ENCODE data around the gene OST4.

Gene OST4

DNA sequence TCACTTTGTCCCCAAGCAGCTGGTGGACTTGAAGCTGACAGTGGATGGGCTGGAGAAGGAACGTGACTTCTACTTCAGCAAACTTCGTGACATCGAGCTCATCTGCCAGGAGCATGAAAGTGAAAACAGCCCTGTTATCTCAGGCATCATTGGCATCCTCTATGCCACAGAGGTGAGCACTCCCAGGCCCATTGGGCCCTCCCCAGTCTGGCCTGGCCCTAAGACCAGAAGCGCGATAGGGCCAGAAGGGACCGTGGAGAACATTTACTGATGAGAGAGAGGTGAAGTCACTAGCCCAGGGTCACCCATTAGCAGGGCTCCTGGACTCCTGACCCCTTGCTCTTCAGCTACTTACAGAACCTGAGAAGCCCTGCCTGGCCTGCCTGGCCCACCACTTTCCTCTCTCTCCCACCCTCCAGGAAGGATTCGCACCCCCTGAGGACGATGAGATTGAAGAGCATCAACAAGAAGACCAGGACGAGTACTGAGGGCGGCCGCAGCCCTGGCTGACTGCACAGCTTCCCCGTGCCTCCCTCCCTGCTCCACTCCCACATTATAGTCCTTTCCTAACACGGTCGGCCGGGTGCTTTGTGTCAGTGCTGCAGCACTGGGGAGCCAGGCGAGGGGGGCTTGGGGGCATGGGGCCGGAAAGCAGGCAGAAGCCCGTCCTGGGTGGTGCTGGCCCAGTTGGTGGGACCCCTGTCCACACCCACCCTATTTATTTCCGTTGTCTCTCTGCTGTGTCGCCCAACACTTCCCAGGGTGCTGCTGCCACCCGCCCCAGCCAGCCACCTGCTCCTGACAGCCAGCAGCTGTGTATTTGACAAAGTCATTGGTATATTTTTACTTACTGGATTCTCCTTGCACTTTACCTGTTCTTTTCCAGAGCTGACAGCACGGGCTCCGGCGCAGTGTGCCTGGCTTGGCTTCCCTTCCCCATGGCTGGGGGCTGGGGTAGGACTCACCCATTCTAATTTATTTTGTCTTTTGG lies 45.3 kb downstream of the OST4 start:
- Histone ChIP-seq H3K79me2 (peaks cover 16% of the 10 kb centered on the region), H3K9ac (no peak overlapping the region), H3K9me3 (ENCODE audit: control insufficient read depth, low read length) (no peaks in the 10 kb centered on the region), H3K36me3 (ENCODE audit: control insufficient read depth, insufficient read depth, low read length) (no peaks in the 10 kb centered on the region), H3K27me3 (ENCODE audit: control insufficient read depth, insufficient read depth, low read length) (no peaks in the 10 kb centered on the region), H3K27ac (no peak overlapping the region), H2AFZ (no peak overlapping the region), H3K4me2 (ENCODE audit: low read length) (no peak overlapping the region), H3K4me1 (no peaks in the 10 kb centered on the region), H3K4me3 (ENCODE audit: low read depth, low read length) (no peak overlapping the region)
- no peak for TF ChIP-seq CTCF (IDR thresholded peaks at IDR 0.05)

GRCh38 chr2:27025281-27025800 lies 46.1 kb downstream of the OST4 start:
- Histone ChIP-seq H3K27me3 (ENCODE audit: control insufficient read depth, insufficient read depth, low read length) (no peaks in the 10 kb centered on the region), H3K4me2 (ENCODE audit: low read length) (no peak overlapping the region), H3K4me1 (no peaks in the 10 kb centered on the region), H3K9ac (no peak overlapping the region), H3K36me3 (ENCODE audit: control insufficient read depth, insufficient read depth, low read length) (no peaks in the 10 kb centered on the region), H2AFZ (no peak overlapping the region), H3K27ac (no peak overlapping the region), H3K4me3 (ENCODE audit: low read depth, low read length) (no peak overlapping the region), H3K79me2 (peaks cover 19% of the 10 kb centered on the region), H3K9me3 (ENCODE audit: control insufficient read depth, low read length) (no peaks in the 10 kb centered on the region)
- no peak for TF ChIP-seq CTCF (IDR thresholded peaks at IDR 0.05)

- Histone ChIP-seq H3K27ac (no peak overlapping the region), H3K27me3 (ENCODE audit: control insufficient read depth, insufficient read depth, low read length) (no peaks in the 10 kb centered on the region), H3K4me3 (ENCODE audit: low read depth, low read length) (no peak overlapping the region), H3K4me2 (ENCODE audit: low read length) (no peak overlapping the region), H3K36me3 (ENCODE audit: control insufficient read depth, insufficient read depth, low read length) (no peaks in the 10 kb centered on the region), H3K79me2 (peaks cover 22% of the 10 kb centered on the region), H3K9me3 (ENCODE audit: control insufficient read depth, low read length) (no peaks in the 10 kb centered on the region), H3K9ac (no peak overlapping the region), H2AFZ (no peak overlapping the region), H3K4me1 (no peaks in the 10 kb centered on the region)
- no peak for TF ChIP-seq CTCF (IDR thresholded peaks at IDR 0.05)
Measured at GRCh38 chr2:27024812-27025211, 46.6 kb downstream of the OST4 start.

DNA sequence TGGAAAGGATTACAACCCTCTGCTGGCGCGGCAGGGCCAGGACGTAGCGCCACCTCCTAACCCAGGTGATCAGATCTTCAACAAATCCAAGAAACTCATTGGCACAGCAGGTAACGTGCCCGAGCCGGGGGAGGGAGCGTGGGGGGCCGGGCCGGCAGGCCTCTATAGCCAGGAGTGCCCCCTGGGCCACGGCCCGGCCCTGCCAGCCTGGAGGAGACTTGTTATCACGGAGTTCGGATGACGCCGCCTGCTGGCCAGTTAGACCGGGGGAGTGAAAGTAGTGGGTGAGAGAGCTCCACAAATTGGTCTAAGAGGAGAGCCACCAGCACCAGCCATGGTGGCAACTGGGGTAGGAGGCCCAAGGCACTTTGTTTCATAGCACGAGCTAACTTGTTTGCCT lies 47.3 kb downstream of the OST4 start:
- peaks cover 28% of the 10 kb centered on the region for H3K79me2 ChIP-seq
- H3K4me3 ChIP-seq (ENCODE audit: low read depth, low read length): no peak overlapping the region
- H3K27ac ChIP-seq: no peak overlapping the region
- no peak overlapping the region for H2AFZ ChIP-seq
- H3K4me1 ChIP-seq: no peaks in the 10 kb centered on the region
- no peaks in the 10 kb centered on the region for H3K9me3 ChIP-seq (ENCODE audit: control insufficient read depth, low read length)
- H3K4me2 ChIP-seq (ENCODE audit: low read length): no peak overlapping the region
- no peak for TF ChIP-seq CTCF (IDR thresholded peaks at IDR 0.05)
- no peaks in the 10 kb centered on the region for H3K36me3 ChIP-seq (ENCODE audit: control insufficient read depth, insufficient read depth, low read length)
- H3K9ac ChIP-seq: no peak overlapping the region
- H3K27me3 ChIP-seq (ENCODE audit: control insufficient read depth, insufficient read depth, low read length): no peaks in the 10 kb centered on the region
